GM19324 (cell line): Measurements from ENCODE around the gene SLC28A3.
A peak's percentile ranks its signal among the peaks of the same experiment; 100 is the strongest.

ENCODE experiments used
- ATAC-seq: cut with Tn5 transposase; IDR thresholded peaks from one replicate; pipeline ENCODE4 v1.9.1; 2021; ENCODE audit warnings: mild to moderate bottlenecking, moderate library complexity; ENCODE audit not compliant: unreplicated experiment, low FRiP score

SLC28A3 gene

DNA sequence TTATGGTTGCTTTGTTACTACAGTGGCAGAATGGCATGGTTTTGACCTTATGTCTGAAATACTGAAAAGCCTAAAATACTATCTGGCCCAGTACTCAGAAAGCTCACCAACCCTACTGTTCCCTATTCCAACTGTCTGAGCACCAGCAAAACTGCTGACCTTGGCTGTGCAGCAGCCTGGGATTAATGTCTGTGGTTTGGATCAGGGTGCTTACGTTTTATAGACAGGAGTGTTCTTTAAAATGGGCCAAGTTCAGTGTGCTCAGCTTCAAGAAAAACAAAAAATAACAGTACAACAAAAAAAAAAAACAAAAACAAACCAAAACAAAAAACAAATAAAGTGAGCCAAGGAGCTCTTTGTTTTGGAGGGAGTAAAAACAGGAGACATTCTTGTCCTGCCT lies 36.4 kb downstream of the SLC28A3 start:
- no peak for ATAC-seq

DNA sequence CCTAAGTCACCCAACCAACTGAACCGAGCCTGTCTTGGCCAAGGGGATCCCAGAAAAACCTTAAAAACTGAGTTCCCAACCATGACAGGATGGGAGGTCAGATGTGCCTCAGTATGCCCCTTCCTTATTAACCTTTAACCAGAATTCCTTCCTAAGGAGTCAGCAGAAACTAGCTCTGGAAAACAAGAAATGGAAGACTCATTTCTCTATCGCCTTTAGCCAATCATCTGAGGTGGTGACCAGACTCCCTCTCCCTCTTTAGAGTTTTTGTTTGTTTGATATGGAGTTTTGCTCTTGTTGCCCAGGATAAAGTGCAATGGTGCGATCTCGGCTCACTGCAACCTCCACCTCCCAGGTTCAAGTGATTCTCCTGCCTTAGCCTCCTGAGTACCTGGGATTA lies 37.5 kb downstream of the SLC28A3 start:
- ATAC-seq, result no peak

DNA sequence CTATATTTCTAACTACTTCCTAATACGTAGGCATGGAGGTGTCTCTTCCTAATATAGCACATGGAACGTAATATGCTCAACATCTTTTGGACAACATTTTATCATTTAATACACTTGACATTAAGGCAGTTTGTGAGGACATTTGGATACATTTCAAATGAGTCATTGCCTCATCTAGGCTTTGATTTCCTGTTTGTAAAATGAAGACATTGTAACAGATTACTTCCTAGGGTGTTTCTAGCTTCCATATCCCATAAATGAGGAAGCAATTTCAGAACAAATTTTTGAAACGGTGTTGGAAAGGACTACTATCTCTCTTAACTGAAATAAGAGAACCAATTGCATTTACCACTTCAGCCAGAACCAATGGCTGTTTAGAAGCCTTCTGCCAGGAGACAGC lies 38.7 kb downstream of the SLC28A3 start:
- ATAC-seq, result no peak

DNA sequence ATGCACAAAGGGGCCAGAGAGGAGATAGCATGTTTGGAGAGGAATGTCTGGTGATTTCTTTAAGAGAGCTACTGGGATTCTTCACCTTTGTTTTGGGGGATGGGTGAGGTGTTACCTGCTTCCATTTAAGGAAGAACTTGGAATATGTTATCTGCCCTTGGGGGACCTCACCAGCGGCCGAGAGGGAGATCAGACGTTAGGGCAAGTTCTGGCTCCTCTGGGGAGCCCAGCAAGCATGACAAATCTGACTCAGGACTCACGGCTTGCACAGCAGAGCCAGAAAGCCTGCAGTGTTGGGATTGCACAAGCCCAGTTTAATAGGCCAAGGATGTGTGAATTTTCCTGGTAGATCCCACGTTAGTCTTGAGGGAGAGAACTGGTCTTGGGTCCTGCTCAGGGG lies 40.3 kb downstream of the SLC28A3 start:
- ATAC-seq, result no peak

DNA sequence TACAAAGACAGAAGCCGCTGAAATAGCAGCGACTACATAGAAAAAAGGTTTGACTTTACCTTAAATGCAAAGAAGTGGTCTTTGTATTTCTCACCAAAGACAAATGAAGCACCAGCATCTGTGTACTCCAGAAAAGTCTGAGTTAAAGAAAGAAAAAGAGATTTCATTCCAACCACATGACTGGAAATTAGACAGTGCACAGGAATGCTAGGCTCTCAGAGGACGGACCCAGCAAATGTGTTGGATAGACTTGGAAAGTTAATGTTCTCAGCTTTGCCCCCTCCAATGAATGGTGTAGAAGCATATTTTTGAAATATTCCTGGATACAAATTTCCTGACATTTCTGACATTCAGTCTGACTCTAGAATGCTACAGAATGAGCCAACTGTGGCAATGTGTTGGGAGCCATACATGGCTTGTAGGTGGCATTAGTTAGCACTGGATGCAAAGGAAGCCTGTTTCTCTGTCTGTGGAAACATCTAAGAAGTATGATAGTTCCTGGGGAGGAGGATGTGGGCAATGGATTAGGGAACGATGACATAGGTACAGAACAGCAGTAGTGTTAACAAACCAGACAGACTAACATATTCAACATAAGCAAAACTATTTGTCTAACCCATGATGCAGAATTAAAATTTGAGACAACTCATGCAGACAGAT lies 43.3 kb downstream of the SLC28A3 start:
- ATAC-seq, result no peak

DNA sequence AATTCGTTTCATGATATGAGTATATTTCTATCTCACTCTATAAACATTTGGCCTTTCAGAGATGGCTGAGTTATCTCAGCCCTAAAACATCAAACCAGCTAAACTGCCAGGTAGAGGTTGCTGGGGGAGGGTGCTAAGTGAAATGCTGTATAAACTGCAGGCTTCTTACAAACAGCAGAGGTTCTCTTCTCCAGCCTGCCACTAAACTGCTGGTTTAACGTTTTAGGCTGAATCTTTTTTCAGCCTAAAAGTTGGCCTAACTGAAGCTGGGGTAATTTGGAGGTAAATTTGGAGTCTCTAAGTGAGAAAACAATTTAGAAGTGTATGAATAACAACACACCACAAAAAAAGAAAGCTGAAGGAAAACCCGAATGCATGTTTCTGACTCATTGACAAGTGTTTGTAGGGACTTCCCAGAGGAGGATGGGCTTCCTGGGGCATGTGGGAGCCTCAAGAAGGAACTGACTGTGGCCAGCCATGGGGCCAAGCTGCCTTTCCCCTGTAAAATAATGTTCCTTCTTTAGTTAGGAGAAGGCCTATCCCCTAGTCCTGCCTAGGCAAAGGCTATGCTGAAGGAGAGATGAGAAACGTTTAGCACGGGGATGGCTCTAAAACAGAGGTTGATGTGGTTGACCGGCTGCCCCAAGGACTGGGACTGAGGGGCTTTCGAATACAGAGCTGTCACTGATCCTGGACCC lies 44.3 kb downstream of the SLC28A3 start:
- ATAC-seq, result no peak

DNA sequence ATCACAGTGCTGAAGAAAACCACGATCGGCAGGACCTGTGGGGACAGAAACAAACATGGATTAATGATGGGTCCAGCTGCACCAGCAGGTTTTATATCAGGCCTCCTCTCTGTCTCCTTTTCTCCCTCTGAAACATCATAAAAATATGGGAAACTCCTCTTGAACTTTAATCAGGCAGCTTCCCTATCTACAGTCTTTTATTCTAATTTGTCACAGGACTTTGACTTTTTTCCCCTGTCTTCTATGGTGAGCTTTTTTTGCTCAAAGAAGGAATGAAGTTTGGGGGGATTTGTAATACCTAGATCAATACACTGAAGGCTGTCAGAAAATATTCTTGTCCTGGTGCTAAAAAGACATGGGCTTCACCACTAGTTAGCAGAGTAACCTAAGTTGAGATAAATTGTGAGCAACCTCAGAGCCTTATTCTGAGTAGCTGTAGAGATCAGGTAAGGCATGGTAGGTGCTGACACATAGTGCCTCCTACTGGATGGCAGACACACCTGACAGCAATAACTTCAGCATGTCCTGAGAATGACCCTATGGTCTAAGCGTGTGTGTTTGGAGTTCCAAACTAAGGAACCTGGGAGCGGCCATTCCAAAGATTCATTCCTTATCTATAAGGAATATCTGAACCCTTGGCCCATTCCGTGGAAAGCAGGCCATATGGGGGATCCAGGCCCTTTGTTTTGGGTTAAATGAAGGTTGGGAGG lies 46.2 kb downstream of the SLC28A3 start:
- no peak for ATAC-seq

DNA sequence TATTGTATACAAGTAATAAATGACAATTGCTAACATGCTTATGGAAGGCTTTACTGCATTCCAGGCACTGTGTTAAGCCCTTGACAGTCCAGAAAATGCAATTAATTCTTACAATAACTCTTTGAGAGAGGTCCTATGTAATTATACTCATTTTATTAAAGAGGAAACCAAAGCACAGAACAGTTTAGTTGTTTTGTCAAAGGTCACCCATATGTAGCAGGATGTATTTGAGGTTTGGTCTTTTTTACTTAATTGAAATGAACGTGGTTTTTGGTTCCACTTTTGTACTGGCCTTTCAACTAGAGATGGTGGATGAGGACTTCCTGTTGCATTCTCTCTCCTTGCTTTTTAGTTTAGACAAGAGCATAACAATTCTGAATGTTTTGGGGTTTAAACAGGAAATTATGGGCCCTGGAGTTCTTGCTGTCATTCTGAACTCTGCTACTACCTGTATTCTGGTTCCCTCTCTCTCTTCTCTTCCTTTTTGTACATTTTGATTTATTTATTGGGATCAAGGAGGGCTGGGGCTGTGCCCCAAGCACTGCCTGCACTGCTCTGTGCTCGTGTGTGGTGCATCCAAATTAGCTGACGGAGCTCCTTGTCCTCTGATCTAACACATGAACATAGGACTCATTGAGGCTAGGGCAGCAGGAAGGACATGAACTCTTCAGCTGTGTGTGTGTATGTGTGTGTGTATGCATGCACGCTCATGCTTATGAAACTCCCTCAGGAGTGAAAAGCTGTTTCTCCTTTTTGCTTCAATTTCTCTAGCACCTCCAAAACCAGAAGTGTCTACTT lies 47.4 kb downstream of the SLC28A3 start:
- peak; percentile 65 for ATAC-seq

DNA sequence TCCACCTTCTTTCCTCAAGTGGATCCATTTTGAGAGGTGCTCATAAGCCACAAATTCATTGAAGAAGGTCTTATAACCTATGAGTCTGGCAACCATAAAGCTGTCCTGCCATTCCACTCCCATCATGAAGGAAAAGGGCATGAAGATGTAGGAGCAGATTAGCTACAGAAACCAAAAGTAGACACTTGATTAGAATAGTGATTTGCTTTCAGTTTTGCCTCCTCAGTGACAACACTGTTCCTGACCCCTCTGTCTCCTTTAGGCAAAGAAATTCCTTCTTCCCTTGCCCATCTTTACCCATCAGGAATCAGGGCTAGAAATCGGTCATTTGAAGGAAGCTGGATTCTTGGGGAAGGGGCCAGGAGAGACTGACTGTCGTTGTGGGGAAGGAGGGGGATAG lies 55.2 kb downstream of the SLC28A3 start:
- ATAC-seq, result peak; percentile 57

DNA sequence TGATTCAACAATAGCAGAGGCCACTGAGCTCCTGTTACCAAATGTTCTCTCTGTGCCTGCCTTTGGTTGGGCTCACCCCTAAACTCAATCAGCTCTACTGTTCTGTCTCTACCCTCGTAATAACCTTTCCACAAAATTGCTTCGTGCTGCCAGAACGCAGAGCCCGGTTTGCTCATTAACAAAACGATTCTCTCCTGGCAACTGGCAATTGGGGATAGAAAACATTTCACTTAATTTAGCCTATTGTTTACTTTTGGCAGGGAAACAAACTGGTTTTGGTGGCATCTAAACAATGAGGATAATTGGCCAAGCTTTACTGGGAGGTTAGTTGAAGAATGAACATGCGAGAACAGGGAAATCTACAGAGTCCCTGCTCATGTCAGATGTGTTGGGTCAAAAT lies 56.6 kb downstream of the SLC28A3 start:
- ATAC-seq, result no peak

DNA sequence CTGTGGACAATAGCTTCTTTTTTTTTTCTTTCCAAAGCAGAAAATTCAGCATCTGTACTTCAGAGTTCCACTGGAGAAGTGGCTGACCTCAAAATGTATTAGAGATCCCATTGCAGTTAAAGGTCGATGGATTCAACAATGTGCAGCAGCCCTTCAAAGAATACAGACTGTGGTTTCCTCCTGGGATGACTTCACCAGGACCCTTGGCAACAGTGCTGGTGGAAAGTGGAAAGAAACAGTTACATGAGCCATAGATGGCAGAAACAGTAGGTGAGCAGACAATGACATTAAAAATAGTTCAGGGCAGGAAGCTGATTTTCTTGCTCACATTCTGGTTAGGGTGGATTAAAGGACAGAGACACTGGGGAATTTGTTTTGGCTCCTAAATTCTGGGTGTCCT lies 62.4 kb downstream of the SLC28A3 start:
- no peak for ATAC-seq

DNA sequence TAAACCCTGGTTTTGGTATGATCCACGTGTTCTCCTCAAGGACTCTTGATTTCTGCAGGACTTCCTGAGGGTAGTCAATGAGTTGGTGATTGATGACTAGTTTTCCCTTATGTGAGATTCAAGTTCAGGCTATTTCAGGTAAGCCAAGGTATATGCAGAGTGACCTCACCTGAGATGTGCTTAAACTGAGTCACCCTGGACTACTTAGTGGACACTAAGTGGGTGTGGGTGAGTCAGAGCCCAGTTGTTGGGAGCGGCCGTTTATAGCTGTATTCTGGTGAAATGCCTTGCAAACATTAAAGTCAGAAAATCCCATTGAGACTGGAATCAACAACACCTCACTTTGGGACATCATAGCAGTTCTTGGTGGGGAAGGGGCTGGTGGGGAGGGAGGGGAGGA lies 62.9 kb downstream of the SLC28A3 start:
- no peak for ATAC-seq

DNA sequence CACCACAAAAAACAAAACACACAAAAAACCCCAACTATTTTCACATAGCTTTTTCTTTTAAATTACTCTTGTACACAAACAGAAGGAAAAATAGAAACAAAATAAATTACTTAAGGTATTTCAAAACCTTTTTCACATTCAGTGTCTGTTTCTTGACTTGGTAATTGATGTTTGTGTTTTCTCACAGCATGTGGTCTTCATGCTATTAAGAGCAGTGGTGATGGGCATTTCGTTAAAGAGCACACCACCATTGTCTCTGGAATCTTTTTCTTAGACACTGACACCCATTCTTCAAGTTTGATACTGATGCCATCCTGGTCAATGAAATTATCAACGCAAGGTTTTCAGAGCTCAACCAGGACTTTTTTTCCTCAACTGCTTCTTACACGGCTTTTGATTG lies 63.8 kb downstream of the SLC28A3 start:
- ATAC-seq, result no peak

DNA sequence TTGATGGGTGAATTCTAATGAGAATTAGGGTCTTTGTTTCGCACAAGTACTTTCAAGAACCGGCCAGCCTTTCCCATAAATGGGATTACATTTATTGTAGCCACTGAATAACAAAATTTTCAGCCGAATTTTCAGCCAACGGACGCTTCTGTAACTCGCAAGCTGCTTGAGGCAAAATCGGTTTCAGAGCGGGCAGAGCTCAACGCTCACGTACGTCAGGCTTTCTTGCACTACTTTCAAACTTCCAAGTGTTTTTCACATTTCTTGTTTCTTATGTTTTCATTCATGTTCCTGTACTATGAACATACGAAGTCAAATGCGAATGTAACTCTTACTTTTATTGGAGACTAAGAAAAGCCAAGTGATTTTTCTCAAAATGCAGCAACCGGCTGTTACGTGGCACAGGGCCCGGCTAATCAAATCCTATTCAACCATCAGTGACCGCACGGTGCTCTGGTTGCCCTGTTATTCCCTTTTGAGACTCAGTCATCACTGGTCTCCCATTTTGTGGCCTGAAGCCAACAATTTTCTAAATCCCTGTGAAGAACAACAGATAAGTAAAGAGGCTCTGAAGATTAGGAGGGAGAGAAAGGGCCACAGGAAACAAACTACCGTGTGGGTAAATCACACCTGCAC lies 68.5 kb downstream of the SLC28A3 start:
- ATAC-seq, result no peak

DNA sequence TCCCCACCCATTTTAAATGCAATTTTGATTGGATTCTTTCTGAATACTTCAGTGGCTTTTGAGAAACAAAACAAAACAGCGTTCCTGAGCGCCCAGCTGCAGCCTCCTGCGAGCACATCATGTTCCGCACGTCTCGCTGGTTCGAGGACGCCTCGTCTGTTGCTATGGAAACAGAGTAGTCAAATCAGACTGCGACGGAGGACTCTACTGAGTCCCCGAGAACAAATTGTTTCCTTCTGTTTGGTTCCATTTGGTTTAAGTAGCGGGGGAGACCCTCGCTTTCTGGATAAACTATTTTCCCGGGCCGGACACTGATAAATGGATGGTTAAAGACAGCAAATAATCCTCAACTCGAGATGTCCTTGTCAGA lies 69.0 kb downstream of the SLC28A3 start:
- no peak for ATAC-seq

DNA sequence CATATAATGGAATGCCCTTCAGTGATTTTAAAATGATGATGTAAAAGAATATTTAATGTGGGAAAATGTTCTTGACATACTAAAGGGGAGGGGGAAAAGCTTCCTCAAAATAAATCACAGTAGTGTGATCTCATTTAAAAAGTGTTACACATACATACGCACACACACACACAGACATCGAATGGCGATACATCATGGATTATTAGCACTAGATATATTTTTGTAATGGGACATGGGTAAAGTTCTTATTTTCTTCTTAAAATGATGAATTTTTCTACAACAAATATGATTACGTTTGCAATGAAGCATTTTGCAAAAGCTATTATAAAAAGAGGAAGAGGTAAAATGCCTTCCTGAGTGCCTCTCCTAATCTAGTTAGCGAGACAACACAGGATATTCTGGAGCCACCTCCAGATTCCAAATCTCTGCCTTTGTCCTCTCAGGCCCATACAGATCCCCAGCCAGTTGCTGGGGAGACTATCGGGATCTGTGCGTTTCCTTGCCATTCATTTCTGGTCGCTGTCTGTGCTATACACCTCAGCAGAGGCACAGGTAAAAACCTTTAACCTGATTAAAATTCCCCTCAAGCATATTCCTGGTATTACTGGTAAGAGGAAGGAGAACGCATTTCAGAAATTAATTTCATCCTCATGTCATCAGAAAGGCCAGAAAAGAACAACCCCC lies 69.6 kb downstream of the SLC28A3 start:
- no peak for ATAC-seq

DNA sequence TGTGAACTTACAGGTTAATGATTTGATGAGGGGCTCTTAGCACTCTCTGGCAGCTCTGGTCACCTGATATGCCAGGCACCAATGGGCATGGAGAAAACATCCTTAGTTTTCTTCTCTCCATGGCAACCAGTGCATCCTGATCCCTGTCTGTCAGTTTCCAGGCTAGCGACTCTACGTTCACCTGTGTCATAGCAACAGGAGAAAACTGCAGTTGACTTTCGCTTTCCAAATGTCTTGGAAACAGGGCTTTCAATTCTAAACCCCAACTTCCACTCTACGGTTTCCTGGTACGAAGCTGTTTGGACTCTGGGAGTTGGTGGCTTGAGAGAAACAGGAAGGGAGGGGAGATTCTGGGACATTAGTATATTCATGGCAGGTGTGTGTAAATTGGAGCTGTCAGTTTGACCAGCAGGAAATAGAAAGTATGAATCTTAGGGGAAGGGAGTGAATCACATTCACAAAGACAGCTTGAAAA lies 74.4 kb downstream of the SLC28A3 start:
- no peak for ATAC-seq

DNA sequence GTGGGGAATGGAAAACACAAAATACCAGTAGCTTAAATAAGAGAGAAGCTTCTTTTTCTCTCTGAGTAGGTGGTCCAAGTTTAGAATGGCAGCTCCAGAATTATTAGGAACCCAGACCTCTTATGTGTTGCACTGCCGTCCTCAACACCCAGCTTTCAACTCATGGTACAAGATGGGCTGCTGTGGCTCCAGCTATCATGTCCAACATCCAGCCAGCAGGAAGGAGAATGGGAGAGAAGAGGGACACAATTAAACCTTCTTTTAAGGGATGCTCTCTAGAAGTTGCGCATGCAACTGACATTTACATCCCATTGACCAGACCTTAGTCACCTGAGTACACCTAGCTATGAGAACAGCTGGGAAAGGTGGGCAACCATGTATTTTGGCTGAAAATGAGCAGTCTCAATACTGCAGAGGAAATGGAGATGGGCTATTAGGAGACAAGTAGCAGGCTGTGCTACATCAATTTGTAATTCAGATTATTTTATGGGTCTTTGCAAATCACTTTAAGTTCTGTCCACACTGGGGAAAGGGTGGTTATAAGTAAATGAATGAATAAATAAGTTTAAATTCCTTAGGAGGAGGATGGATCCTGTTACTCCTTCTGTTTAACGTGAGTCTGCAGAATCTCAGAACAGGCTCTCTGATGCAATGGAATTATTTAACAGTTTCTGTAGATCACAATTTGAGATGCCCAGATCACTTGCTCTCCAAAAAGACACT lies 76.1 kb downstream of the SLC28A3 start:
- ATAC-seq, result no peak

DNA sequence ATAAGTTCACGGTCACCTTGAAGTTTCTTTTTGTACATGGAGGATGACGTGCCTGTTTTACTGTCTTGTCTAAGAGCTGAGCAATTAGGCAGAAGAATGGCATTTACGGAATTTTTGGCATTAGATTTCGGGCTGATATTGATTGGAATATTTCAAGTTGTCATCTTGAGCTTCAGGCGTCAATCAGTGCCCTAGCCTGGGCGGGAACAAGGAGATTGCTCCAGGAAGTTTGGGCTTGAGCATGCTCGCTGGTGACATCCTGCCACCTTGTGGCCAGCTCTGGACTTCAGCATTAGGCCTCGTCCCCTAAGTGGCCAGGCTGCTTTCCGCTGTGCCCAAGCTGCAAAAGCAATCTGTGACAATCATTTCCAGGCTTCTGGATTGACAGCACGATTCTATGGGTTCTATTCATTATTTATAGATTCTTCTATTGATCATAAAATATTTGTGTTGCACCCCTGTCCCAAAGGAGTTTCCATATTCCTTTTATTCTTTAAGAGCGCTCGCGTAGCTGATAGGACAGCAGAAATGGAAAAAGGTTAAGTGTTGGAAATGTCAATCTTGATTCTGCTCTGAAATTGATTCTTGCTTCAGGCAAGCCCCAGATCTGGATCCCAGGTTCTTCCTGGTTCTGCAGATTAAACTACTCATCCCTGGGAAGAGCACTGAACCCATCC lies 79.3 kb downstream of the SLC28A3 start:
- peak; percentile 67 for ATAC-seq
